Panc1 (cell line): ENCODE data around the gene B4GALNT2. TPM values are rescaled to one million over a fixed set of nuclear protein-coding genes. Genes with fewer than 3 reads are reported as not detected.

ENCODE experiments used
- ATAC-seq: fragments of 200-7000 bp; cut with Tn5 transposase; 2 replicates; pipeline ENCODE4 v1.9.1; 2020; ENCODE audit warnings: mild to moderate bottlenecking, moderate library complexity
- BruUV-seq: library from RNA; stranded (reverse); fragments of 400-500 nt; replicated peaks from 2 replicates; lab custom pipeline; 2021; lab: Mats Ljungman, UMichigan
- CTCF ChIA-PET: fragments of 300-600 bp; sonication (Branson Sonifier 250); formaldehyde crosslinking; loops from one replicate; lab custom pipeline; 2022; ENCODE audit warnings: antibody characterized with exemption; lab: Charles Lee
- POLR2A ChIA-PET: fragments of 300-600 bp; sonication (Branson Sonifier 250); formaldehyde crosslinking; loops from one replicate; lab custom pipeline; 2022; ENCODE audit warnings: antibody characterized with exemption; lab: Charles Lee
- DNase-seq: peaks from one replicate; pipeline ENCODE4 v3.0.0-alpha.2; 2010; ENCODE audit warnings: low read depth, low spot score
- H3K27ac ChIP-seq: 2 replicates; pipeline ENCODE4 v1.5.1; 2011; ENCODE audit warnings: mild to moderate bottlenecking, low read length, inconsistent platforms
- H3K27me3 ChIP-seq: fragments of 200-500 bp; sonication (Bioruptor generic); 2 replicates; pipeline ENCODE4 v1.6.0; 2014; ENCODE audit warnings: low read length, inconsistent platforms; ENCODE audit not compliant: control insufficient read depth, insufficient read depth
- H3K36me3 ChIP-seq: fragments of 200-500 bp; sonication (Bioruptor generic); 2 replicates; pipeline ENCODE4 v1.5.1; 2014; ENCODE audit warnings: inconsistent platforms, mild to moderate bottlenecking, low read length, moderate library complexity; ENCODE audit not compliant: control insufficient read depth, insufficient read depth
- H3K4me1 ChIP-seq: 2 replicates; pipeline ENCODE4 v1.5.1; 2011; ENCODE audit warnings: inconsistent platforms, mild to moderate bottlenecking, low read length, moderate library complexity; ENCODE audit not compliant: control insufficient read depth, insufficient read depth
- H3K4me3 ChIP-seq, 2 experiments: 2 replicates each; pipeline ENCODE4 v1.5.1; 2011 to 2012; ENCODE audit warnings: low read depth in 2 of 2, low read length in 2 of 2, mild to moderate bottlenecking in 2 of 2, inconsistent platforms in 1 of 2, moderate library complexity in 1 of 2
- H3K9me3 ChIP-seq: fragments of 200-500 bp; sonication (Bioruptor generic); 2 replicates; pipeline ENCODE4 v1.5.1; 2014; ENCODE audit warnings: low read depth, mild to moderate bottlenecking, inconsistent platforms, low read length, moderate library complexity; ENCODE audit not compliant: control insufficient read depth, insufficient read depth
- POLR2AphosphoS5 ChIP-seq: IDR thresholded peaks from 2 replicates; pipeline ENCODE4 v1.6.1; 2012; ENCODE audit warnings: mild to moderate bottlenecking, low read depth, low read length, moderate library complexity
- SIN3A ChIP-seq: IDR thresholded peaks from 2 replicates; pipeline ENCODE4 v1.6.1; 2012; ENCODE audit warnings: low read depth, mild to moderate bottlenecking, low read length, moderate library complexity, borderline replicate concordance; ENCODE audit not compliant: insufficient read depth
- TCF7L2 ChIP-seq: IDR thresholded peaks from 2 replicates; pipeline ENCODE4 v1.6.1; 2011; ENCODE audit warnings: mild to moderate bottlenecking, low read depth, low read length, inconsistent platforms
- in situ Hi-C: cut with HindIII; loops from 2 replicates; pipeline ENCODE4 v1.10.0; 2016; ENCODE audit warnings: low sequenced_read_pairs, low pct_unique_long_range_greater_than_20kb
- intact Hi-C: fragments of 100-400 bp; cut with micrococcal nuclease; formaldehyde crosslinking; loops from one replicate; pipeline ENCODE4 v1.10.0; 2022; ENCODE audit not compliant: unreplicated experiment
- total RNA-seq: library from RNA; stranded (reverse); gene quantifications from one replicate; pipeline ENCODE4 v1.2.1, GENCODE V29; 2021; ENCODE audit not compliant: unreplicated experiment
- TF ChIP-seq, protein P1 (sequence below): fragments of 450-650 bp; IDR thresholded peaks from 2 replicates; pipeline ENCODE4 v1.5.1; 2017; ENCODE audit warnings: mild to moderate bottlenecking
- TF ChIP-seq, protein P2 (sequence below), 2 experiments: IDR thresholded peaks; 2 replicates each; pipeline ENCODE4 v1.6.1; 2011 to 2012; ENCODE audit warnings: low read depth in 2 of 2, control low read depth in 1 of 2, low read length in 1 of 2, mild to moderate bottlenecking in 1 of 2, moderate library complexity in 1 of 2; ENCODE audit not compliant: insufficient read depth in 1 of 2

Gene B4GALNT2
- total RNA-seq, 1 experiment from 2014 or later = not detected

DNA sequence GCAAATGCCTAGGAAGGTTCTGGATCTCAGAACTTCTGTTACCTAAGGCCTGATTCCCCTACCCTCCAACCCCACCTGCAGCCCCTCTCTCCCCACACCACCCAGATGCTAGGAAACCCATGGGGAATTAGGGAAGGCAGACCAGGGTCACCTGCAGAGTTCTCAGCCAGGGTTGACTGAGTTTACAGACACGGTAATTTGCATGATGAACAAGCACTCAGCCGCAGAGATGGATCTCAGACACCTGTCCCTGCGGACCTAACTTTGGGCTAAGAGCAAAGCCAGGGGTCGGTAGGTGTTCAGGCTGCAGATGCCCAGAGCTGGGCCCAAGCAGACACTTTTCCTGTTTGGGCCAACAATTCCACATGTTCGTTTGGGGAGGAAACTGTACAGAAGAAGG, 80.8 kb downstream of the B4GALNT2 start:
- DNase-seq (no peak), ATAC-seq (no peak)
- peaks cover 9% of the 10 kb centered on the region; the same call in 1 of the 2 replicates for H3K27me3 ChIP-seq
- no TSS peak for BruUV-seq
- ChIA-PET POLR2A (no interaction called here), CTCF (interaction anchor here (1.1 kb wide), 1 partner anchor 9 kb away, joined by 4 read pairs; no protein-coding TSS in a partner anchor)
- no peaks in the 10 kb centered on the region for H3K36me3 ChIP-seq
- H3K9me3 ChIP-seq = no peaks in the 10 kb centered on the region
- in situ Hi-C loops (no loop called here), intact Hi-C loops (no loop called here)
- H3K4me1 ChIP-seq = no peaks in the 10 kb centered on the region
- TF ChIP-seq, protein P1, sequence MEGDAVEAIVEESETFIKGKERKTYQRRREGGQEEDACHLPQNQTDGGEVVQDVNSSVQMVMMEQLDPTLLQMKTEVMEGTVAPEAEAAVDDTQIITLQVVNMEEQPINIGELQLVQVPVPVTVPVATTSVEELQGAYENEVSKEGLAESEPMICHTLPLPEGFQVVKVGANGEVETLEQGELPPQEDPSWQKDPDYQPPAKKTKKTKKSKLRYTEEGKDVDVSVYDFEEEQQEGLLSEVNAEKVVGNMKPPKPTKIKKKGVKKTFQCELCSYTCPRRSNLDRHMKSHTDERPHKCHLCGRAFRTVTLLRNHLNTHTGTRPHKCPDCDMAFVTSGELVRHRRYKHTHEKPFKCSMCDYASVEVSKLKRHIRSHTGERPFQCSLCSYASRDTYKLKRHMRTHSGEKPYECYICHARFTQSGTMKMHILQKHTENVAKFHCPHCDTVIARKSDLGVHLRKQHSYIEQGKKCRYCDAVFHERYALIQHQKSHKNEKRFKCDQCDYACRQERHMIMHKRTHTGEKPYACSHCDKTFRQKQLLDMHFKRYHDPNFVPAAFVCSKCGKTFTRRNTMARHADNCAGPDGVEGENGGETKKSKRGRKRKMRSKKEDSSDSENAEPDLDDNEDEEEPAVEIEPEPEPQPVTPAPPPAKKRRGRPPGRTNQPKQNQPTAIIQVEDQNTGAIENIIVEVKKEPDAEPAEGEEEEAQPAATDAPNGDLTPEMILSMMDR = no peak
- TF ChIP-seq POLR2AphosphoS5 (no peak), SIN3A (no peak), TCF7L2 (no peak)
- TF ChIP-seq, protein P2, sequence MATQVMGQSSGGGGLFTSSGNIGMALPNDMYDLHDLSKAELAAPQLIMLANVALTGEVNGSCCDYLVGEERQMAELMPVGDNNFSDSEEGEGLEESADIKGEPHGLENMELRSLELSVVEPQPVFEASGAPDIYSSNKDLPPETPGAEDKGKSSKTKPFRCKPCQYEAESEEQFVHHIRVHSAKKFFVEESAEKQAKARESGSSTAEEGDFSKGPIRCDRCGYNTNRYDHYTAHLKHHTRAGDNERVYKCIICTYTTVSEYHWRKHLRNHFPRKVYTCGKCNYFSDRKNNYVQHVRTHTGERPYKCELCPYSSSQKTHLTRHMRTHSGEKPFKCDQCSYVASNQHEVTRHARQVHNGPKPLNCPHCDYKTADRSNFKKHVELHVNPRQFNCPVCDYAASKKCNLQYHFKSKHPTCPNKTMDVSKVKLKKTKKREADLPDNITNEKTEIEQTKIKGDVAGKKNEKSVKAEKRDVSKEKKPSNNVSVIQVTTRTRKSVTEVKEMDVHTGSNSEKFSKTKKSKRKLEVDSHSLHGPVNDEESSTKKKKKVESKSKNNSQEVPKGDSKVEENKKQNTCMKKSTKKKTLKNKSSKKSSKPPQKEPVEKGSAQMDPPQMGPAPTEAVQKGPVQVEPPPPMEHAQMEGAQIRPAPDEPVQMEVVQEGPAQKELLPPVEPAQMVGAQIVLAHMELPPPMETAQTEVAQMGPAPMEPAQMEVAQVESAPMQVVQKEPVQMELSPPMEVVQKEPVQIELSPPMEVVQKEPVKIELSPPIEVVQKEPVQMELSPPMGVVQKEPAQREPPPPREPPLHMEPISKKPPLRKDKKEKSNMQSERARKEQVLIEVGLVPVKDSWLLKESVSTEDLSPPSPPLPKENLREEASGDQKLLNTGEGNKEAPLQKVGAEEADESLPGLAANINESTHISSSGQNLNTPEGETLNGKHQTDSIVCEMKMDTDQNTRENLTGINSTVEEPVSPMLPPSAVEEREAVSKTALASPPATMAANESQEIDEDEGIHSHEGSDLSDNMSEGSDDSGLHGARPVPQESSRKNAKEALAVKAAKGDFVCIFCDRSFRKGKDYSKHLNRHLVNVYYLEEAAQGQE (IDR thresholded peaks at IDR 0.05; ENCODE audit: insufficient read depth in 1 of 2, low read depth in 2 of 2, low read length in 1 of 2) = no peak
- H3K27ac ChIP-seq = no peak overlapping the region
- H3K4me3 ChIP-seq = no peak overlapping the region

DNA sequence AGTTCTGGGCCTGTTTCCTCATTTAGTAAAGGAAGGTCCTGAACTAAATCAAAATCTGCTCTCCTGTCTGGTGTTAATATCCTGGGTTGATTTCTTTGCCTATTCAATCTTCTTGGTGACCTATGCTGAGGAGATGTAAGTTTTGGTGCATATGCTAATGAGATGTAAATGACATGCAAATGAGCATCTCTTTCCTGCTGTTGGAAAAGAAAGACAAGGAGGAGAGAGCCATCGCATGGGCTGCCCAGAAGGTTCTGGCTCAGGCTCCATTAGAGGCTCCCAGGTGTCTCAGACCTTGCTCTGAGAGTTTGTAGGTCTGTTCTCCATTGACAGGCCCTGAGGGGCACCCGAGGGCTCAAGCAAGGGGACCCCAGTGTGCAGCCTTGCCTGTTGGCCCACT, 81.3 kb downstream of the B4GALNT2 start:
- H3K27me3 ChIP-seq = peaks cover 9% of the 10 kb centered on the region; the same call in 1 of the 2 replicates
- ATAC-seq (no peak), DNase-seq (no peak)
- H3K36me3 ChIP-seq = no peaks in the 10 kb centered on the region
- no peaks in the 10 kb centered on the region for H3K4me1 ChIP-seq
- H3K27ac ChIP-seq = no peak overlapping the region
- intact Hi-C loops = no loop called here
- TF ChIP-seq TCF7L2 (no peak), POLR2AphosphoS5 (no peak), SIN3A (no peak)
- TF ChIP-seq, protein P1 = no peak
- TF ChIP-seq, protein P2 (IDR thresholded peaks at IDR 0.05; ENCODE audit: insufficient read depth in 1 of 2, low read depth in 2 of 2, low read length in 1 of 2) = no peak
- H3K9me3 ChIP-seq = no peaks in the 10 kb centered on the region
- ChIA-PET POLR2A (no interaction called here), CTCF (no interaction called here)
- in situ Hi-C loops = no loop called here
- BruUV-seq = no TSS peak
- H3K4me3 ChIP-seq = no peak overlapping the region
